OCI-LY3 (cell line): ENCODE measurements around the gene EFNA2.

Experiments used
- EZH2phosphoT487 ChIP-seq: fragments of 200-600 bp; shearing (Covaris generic); IDR thresholded peaks from 2 replicates; pipeline ENCODE4 v1.6.1; 2018; ENCODE audit warnings: antibody characterized with exemption, mixed run types, low read depth
- TF ChIP-seq, protein P1 (sequence below): fragments of 200-600, 300-600 bp; sonication (generic); IDR thresholded peaks from 2 replicates; pipeline ENCODE4 v1.5.1; 2014; ENCODE audit warnings: antibody characterized with exemption, low read length, low read depth

DNA sequence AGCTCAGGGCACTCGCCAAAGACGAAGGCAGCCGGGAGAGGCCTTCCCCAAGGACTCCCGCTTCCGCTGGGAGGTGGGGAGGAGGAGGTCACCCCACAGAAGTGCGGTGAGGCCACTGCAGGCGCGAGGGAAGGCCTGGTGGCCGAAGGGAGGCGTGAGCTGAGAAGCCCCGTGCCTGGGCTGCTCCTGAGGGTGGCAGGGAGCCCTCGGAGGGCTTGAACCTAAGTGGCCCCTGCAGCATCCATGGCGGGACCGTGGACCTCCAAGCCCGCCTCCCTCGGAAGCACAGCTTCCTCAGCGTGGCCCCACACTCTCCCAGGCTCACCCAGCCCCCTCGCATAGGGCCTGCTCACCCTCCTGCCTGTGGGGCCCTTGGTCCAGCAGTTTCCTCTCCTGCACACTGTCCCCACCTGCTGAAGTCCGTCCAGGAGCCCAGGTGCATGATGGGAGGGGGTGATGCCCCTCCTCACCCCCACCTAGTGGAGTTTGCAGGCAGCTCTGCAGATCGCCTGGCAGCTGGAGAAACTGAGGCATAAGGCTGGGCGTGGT, 25.9 kb downstream of the EFNA2 start:
- TF ChIP-seq, protein P1, sequence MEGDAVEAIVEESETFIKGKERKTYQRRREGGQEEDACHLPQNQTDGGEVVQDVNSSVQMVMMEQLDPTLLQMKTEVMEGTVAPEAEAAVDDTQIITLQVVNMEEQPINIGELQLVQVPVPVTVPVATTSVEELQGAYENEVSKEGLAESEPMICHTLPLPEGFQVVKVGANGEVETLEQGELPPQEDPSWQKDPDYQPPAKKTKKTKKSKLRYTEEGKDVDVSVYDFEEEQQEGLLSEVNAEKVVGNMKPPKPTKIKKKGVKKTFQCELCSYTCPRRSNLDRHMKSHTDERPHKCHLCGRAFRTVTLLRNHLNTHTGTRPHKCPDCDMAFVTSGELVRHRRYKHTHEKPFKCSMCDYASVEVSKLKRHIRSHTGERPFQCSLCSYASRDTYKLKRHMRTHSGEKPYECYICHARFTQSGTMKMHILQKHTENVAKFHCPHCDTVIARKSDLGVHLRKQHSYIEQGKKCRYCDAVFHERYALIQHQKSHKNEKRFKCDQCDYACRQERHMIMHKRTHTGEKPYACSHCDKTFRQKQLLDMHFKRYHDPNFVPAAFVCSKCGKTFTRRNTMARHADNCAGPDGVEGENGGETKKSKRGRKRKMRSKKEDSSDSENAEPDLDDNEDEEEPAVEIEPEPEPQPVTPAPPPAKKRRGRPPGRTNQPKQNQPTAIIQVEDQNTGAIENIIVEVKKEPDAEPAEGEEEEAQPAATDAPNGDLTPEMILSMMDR = no peak
- TF ChIP-seq EZH2phosphoT487 = no peak
